ENCODE results near the gene MCTS1.

DNA sequence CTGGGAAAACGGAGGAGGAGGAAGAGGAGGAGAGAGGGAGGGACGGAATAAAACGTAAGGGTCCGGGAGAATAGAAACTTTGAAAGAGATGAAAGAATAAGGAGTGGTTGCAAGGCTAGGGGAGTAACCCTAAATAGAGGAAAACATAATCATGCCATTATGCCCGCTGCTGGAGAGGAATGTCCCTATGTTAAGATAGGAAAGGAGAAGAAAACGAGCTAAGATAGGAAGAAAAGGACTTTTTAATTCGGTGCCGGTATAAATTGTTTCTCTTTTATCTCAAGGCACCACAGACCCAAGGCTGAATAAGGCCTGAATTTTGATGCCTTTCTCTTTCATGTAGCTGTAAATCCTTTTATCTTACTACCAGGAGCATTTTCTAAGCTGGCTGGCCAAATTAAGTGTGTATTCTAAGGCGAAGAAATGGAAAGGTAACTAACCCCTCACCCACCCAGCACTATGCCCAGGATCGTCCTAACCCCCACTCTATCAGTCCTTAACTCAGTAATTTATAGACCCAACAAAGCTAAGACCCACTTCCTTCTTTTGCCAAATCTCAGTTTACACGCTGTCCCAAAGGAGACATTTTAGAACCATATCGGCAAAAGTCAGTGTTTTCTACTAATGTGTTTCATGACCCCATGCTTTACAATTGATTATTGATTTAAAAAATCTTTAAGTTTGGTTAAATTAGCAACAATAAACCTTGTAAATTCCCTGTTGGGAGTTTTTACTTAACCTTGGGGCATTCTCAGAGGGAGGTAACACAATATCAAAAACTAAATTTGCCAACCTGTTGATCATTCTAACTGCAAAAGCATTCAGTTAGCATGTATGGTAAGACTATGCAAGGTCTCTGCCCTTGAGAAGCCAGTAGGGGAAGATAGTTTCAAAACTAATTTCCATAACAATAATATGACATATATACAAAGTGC, 42.0 kb upstream of the MCTS1 start:
- TF ChIP-seq EGR1 (IDR thresholded peaks at IDR 0.05) = no peak
- TF ChIP-seq, protein P1, sequence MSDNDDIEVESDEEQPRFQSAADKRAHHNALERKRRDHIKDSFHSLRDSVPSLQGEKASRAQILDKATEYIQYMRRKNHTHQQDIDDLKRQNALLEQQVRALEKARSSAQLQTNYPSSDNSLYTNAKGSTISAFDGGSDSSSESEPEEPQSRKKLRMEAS (IDR thresholded peaks at IDR 0.05) = no peak
- TF ChIP-seq TCF12 (IDR thresholded peaks at IDR 0.05; ENCODE audit: low read depth) = no peak
- TF ChIP-seq, protein P2, sequence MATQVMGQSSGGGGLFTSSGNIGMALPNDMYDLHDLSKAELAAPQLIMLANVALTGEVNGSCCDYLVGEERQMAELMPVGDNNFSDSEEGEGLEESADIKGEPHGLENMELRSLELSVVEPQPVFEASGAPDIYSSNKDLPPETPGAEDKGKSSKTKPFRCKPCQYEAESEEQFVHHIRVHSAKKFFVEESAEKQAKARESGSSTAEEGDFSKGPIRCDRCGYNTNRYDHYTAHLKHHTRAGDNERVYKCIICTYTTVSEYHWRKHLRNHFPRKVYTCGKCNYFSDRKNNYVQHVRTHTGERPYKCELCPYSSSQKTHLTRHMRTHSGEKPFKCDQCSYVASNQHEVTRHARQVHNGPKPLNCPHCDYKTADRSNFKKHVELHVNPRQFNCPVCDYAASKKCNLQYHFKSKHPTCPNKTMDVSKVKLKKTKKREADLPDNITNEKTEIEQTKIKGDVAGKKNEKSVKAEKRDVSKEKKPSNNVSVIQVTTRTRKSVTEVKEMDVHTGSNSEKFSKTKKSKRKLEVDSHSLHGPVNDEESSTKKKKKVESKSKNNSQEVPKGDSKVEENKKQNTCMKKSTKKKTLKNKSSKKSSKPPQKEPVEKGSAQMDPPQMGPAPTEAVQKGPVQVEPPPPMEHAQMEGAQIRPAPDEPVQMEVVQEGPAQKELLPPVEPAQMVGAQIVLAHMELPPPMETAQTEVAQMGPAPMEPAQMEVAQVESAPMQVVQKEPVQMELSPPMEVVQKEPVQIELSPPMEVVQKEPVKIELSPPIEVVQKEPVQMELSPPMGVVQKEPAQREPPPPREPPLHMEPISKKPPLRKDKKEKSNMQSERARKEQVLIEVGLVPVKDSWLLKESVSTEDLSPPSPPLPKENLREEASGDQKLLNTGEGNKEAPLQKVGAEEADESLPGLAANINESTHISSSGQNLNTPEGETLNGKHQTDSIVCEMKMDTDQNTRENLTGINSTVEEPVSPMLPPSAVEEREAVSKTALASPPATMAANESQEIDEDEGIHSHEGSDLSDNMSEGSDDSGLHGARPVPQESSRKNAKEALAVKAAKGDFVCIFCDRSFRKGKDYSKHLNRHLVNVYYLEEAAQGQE (IDR thresholded peaks at IDR 0.05; ENCODE audit: low read depth) = no peak
- no peak for TF ChIP-seq CEBPB (IDR thresholded peaks at IDR 0.05)
- no peak for TF ChIP-seq TAF1 (IDR thresholded peaks at IDR 0.05; ENCODE audit: low read depth)
- no peak for TF ChIP-seq FOXM1 (IDR thresholded peaks at IDR 0.05; ENCODE audit: borderline replicate concordance, low read depth)

Measured in Ishikawa (cell line).